Large intestine (tissue), 3 donors: ENCODE results near the gene LIG3. TPM values are rescaled to one million over a fixed set of nuclear protein-coding genes. Genes with fewer than 3 reads are reported as not detected.
"Not testable (repeated sequence)": the region's sequence is repeated elsewhere in the genome, so short reads cannot be mapped to it uniquely, and the experiment has no call there.

Experiments
- DNase-seq, 2 donors: peaks; one replicate each; pipeline versions ENCODE4 v3.0.0 to v3.0.0-alpha.2; 2013
- H3K27ac ChIP-seq: one replicate; pipeline ENCODE4 v1.5.1; 2013; ENCODE audit warnings: low read length
- H3K27me3 ChIP-seq: 2 replicates; pipeline ENCODE4 v1.6.1; 2013; ENCODE audit warnings: low read length; ENCODE audit not compliant: control insufficient read depth, insufficient read depth
- H3K36me3 ChIP-seq: 2 replicates; pipeline ENCODE4 v1.6.1; 2013; ENCODE audit warnings: low read length; ENCODE audit not compliant: control insufficient read depth, insufficient read depth
- H3K4me1 ChIP-seq: one replicate; pipeline ENCODE4 v1.6.1; 2013; ENCODE audit warnings: low read length; ENCODE audit not compliant: control insufficient read depth, insufficient read depth
- H3K4me3 ChIP-seq: one replicate; pipeline ENCODE4 v1.5.1; 2013; ENCODE audit warnings: low read length
- H3K9me3 ChIP-seq: one replicate; pipeline ENCODE4 v1.6.1; 2013; ENCODE audit warnings: mild to moderate bottlenecking, low read depth, low read length, moderate library complexity; ENCODE audit not compliant: control insufficient read depth
- WGBS: methylation state at CpG from one replicate; pipeline ENCODE4 v1.1.5; 2013; ENCODE audit warnings: low lambda C conversion rate; ENCODE audit not compliant: insufficient coverage; 5-methylcytosine and 5-hydroxymethylcytosine counted together
- polyA plus RNA-seq: library from polyadenylated mRNA; unstranded; fragments of 120-200 nt; gene quantifications from one replicate; pipeline ENCODE4 v1.2.1, GENCODE V29; 2013

LIG3 gene
- polyA plus RNA-seq, 1 donor, result 24.8 TPM

GRCh38 chr17:34998205-34998604 is 17.9 kb downstream of the LIG3 start:
- WGBS, result no CpG with 5 or more reads among the region's 5 CpGs
- H3K36me3 ChIP-seq, result peaks cover 77% of the 10 kb centered on the region
- no peaks in the 10 kb centered on the region for H3K4me1 ChIP-seq
- DNase-seq, result peak; percentile 54
- H3K4me3 ChIP-seq, result no peak overlapping the region
- no peaks in the 10 kb centered on the region for H3K9me3 ChIP-seq
- H3K27ac ChIP-seq, result peak overlapping the region; percentile 50
- H3K27me3 ChIP-seq, result no peaks in the 10 kb centered on the region

GRCh38 chr17:34999456-34999855 is 19.1 kb downstream of the LIG3 start:
- no CpG with 5 or more reads among the region's 2 CpGs for WGBS
- H3K4me1 ChIP-seq, result no peaks in the 10 kb centered on the region

GRCh38 chr17:35000965-35001364 is 20.7 kb downstream of the LIG3 start:
- not testable (repeated sequence) for H3K27ac ChIP-seq, H3K4me1 ChIP-seq, H3K4me3 ChIP-seq, H3K27me3 ChIP-seq, H3K9me3 ChIP-seq, DNase-seq
- WGBS, result 100% methylated on average over 1 of the region's 14 CpGs
- H3K36me3 ChIP-seq, result peaks cover 70% of the 10 kb centered on the region

More at GRCh38 chr17:34999456-34999855, 19.1 kb downstream of the LIG3 start:
- H3K9me3 ChIP-seq, result no peaks in the 10 kb centered on the region
- H3K27ac ChIP-seq, result no peak overlapping the region
- peaks cover 75% of the 10 kb centered on the region for H3K36me3 ChIP-seq
- no peaks in the 10 kb centered on the region for H3K27me3 ChIP-seq
- DNase-seq, result no peak
- no peak overlapping the region for H3K4me3 ChIP-seq

GRCh38 chr17:35001549-35001948 is 21.2 kb downstream of the LIG3 start:
- no peak overlapping the region for H3K27ac ChIP-seq
- H3K4me1 ChIP-seq, result no peaks in the 10 kb centered on the region
- no peaks in the 10 kb centered on the region for H3K27me3 ChIP-seq
- H3K9me3 ChIP-seq, result no peaks in the 10 kb centered on the region
- peaks cover 67% of the 10 kb centered on the region for H3K36me3 ChIP-seq
- DNase-seq, result no peak
- WGBS, result no CpG with 5 or more reads among the region's 2 CpGs
- no peak overlapping the region for H3K4me3 ChIP-seq

- Histone ChIP-seq H3K9me3 (no peaks in the 10 kb centered on the region), H3K4me1 (no peaks in the 10 kb centered on the region), H3K27ac (no peak overlapping the region), H3K27me3 (no peaks in the 10 kb centered on the region), H3K4me3 (no peak overlapping the region), H3K36me3 (peaks cover 75% of the 10 kb centered on the region)
- WGBS, result no CpG with 5 or more reads among the region's 15 CpGs
- no peak for DNase-seq
Observed at GRCh38 chr17:35002876-35003551, 22.7 kb downstream of the LIG3 start.

- DNase-seq, result no peak
- Histone ChIP-seq H3K36me3 (peaks cover 73% of the 10 kb centered on the region), H3K27ac (no peak overlapping the region), H3K4me3 (no peak overlapping the region), H3K9me3 (no peaks in the 10 kb centered on the region), H3K27me3 (no peaks in the 10 kb centered on the region), H3K4me1 (no peaks in the 10 kb centered on the region)
- no CpG with 5 or more reads among the region's 4 CpGs for WGBS
Observed at GRCh38 chr17:35003778-35004177, 23.5 kb downstream of the LIG3 start.

GRCh38 chr17:35006345-35006744 is 26.0 kb downstream of the LIG3 start:
- WGBS, result no CpG with 5 or more reads among the region's 4 CpGs
- no peak overlapping the region for H3K27ac ChIP-seq
- H3K36me3 ChIP-seq, result peaks cover 71% of the 10 kb centered on the region
- no peaks in the 10 kb centered on the region for H3K9me3 ChIP-seq
- no peaks in the 10 kb centered on the region for H3K27me3 ChIP-seq
- DNase-seq, result no peak
- no peaks in the 10 kb centered on the region for H3K4me1 ChIP-seq
- H3K4me3 ChIP-seq, result no peak overlapping the region

- no CpG with 5 or more reads among the region's 1 CpG for WGBS
- no peak for DNase-seq
- H3K36me3 ChIP-seq, result peaks cover 69% of the 10 kb centered on the region
- no peaks in the 10 kb centered on the region for H3K9me3 ChIP-seq
- no peaks in the 10 kb centered on the region for H3K27me3 ChIP-seq
- H3K4me1 ChIP-seq, result no peaks in the 10 kb centered on the region
- no peak overlapping the region for H3K4me3 ChIP-seq
- H3K27ac ChIP-seq, result no peak overlapping the region
Observed at GRCh38 chr17:35006961-35007360, 26.6 kb downstream of the LIG3 start.

- WGBS, result no CpG with 5 or more reads among the region's 3 CpGs
- Histone ChIP-seq H3K36me3 (peaks cover 61% of the 10 kb centered on the region), H3K27me3 (no peaks in the 10 kb centered on the region), H3K4me3 (no peak overlapping the region), H3K27ac (no peak overlapping the region), H3K4me1 (no peaks in the 10 kb centered on the region), H3K9me3 (no peaks in the 10 kb centered on the region)
- no peak for DNase-seq
Observed at GRCh38 chr17:35010093-35010492, 29.8 kb downstream of the LIG3 start.

- H3K27me3 ChIP-seq, result no peaks in the 10 kb centered on the region
- H3K4me1 ChIP-seq, result no peaks in the 10 kb centered on the region
- no peak overlapping the region for H3K27ac ChIP-seq
- WGBS, result no CpG with 5 or more reads among the region's 5 CpGs
- H3K4me3 ChIP-seq, result no peak overlapping the region
- DNase-seq, result no peak
- H3K9me3 ChIP-seq, result no peaks in the 10 kb centered on the region
- peaks cover 70% of the 10 kb centered on the region for H3K36me3 ChIP-seq
Observed at GRCh38 chr17:35011671-35012216, 31.4 kb downstream of the LIG3 start.

GRCh38 chr17:35016369-35016768 is 36.1 kb downstream of the LIG3 start:
- Histone ChIP-seq H3K27ac (no peak overlapping the region), H3K4me1 (no peaks in the 10 kb centered on the region), H3K36me3 (peaks cover 76% of the 10 kb centered on the region), H3K4me3 (no peak overlapping the region), H3K9me3 (no peaks in the 10 kb centered on the region), H3K27me3 (no peaks in the 10 kb centered on the region)
- no CpG with 5 or more reads among the region's 4 CpGs for WGBS
- DNase-seq, result no peak
